Stimulated activated CD8-positive, alpha-beta memory T cell treated with anti-CD3 and anti-CD28 coated beads, Interleukin-4, amount 100 ng/mL, for 24 hours (primary cell): ENCODE results near the gene DNAJC15.

Experiments used
- DNase-seq: peaks from one replicate; pipeline ENCODE4 v3.0.0-alpha.2; 2020; ENCODE audit warnings: low read depth

DNAJC15 gene

DNA sequence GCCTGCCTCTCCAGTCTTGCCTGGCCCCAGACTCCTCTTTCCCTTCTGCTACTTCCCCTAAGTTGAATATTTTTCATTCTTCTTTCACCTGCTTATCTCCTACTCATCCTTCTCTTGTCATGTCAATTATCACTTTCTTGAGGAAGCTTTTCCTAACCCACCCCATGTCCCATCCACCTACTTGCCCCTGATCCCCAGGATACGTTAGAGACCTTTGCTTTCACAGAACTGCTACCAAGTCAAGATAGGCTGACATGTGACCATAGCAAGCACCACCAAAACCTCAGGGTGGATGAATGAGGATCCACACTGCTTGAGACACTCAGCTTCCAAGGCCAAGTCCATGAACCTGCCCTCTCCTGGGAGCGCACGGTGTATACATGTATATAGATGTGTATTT, 131.5 kb downstream of the DNAJC15 start:
- DNase-seq: no peak

DNA sequence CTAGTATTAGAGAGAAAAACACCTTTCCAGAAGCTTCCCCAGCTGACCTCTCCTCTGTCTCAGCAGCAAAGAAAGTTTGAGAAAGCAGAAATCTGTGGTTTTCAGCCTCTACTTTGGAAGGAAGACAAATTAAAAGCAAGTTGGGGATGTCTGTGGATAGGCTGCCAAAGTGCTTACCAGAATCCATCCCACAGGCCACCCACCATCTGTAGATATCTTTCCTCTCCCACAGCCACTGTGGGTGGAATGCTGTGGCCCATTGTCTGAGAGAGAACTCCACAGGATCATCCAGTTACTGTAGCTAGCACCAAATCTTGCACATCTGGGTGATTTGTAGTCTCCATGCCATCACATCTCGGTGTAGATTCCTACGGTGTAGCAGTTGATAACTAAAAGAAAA, 133.5 kb downstream of the DNAJC15 start:
- DNase-seq: no peak

DNA sequence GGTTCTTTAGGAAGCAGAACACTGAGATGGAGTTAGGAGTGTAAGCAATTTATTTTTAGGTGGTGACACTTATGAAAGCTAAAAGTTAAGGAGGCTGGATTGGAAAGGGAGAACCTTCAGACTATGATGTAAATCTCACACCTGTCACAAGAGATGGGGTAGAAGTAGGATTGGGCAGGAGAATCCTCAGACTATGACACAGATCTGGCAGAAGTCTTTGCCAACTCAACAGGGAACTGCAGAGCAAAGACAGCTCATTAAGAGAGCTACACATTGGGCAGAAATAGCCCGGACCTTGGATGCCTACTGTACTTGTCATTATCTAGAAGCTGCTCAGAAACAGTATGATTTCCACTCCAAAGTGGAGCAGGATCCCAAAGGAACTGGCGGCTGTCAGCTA, 134.4 kb downstream of the DNAJC15 start:
- DNase-seq: no peak

DNA sequence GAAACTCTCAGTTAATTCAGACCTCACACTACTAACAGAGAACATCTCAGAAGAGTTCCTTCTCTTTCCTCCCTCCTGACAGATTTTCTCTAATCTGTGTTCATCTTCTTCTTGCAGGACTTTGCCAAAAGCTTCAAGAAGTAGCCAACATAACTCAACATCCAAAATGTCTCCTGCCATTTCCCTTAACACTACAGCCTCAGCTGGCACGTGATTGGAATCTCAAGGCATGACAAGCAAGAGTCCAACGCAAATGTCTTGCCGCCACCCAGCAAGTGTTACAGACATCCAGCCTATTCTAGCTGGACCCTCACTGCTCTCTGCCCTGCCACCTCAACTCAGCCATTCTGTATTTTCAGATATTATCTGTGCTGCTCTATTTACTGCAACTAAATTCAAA, 135.1 kb downstream of the DNAJC15 start:
- no peak for DNase-seq

DNA sequence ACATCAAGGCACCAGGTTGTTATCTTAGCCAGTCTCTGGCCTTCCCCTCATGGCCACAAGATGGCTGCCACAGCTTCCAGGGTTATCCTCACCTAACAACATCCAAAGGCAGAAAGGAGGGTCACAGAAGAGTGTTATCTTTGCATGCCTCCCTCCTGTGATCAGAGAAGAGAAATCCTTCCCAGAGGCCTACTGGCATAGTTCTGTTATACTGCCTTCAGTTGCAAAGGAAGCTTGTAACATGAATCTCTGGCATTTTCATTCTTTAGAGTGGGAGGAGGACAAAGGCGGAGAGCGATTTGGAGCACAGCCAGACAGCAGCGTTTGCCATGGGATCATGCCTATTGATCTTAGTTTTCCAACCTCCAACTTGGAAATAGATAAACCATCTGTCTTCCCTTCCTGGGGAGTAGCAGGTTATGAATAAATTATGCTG, 135.7 kb downstream of the DNAJC15 start:
- no peak for DNase-seq
